EL (cell line): ENCODE results near the gene DHRS7B.
"Not testable (repeated sequence)": the region's sequence is repeated elsewhere in the genome, so short reads cannot be mapped to it uniquely, and the experiment has no call there.

Source experiments
- DNase-seq: peaks from one replicate; pipeline ENCODE4 v3.0.0-alpha.2; 2016

Gene DHRS7B

DNA sequence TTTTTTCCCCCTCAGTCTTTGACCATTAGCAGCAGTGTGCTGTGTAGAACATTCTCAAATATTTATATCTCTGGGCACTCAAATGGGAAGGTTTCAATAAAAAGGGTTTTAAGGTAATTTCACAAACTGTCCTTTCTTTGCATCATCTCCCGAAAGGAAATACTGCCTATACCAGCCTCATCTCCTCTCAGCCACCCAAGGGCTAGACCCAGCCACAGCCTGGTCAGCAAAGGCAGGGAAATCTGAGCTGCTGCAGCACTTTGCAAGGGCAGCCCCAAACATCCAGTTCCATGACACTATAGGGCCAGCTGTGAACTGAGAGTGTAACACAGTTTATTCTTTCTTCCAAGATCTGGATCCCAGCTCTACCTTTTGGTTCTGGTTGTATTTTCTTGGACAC, 58.3 kb downstream of the DHRS7B start:
- no peak for DNase-seq

DNA sequence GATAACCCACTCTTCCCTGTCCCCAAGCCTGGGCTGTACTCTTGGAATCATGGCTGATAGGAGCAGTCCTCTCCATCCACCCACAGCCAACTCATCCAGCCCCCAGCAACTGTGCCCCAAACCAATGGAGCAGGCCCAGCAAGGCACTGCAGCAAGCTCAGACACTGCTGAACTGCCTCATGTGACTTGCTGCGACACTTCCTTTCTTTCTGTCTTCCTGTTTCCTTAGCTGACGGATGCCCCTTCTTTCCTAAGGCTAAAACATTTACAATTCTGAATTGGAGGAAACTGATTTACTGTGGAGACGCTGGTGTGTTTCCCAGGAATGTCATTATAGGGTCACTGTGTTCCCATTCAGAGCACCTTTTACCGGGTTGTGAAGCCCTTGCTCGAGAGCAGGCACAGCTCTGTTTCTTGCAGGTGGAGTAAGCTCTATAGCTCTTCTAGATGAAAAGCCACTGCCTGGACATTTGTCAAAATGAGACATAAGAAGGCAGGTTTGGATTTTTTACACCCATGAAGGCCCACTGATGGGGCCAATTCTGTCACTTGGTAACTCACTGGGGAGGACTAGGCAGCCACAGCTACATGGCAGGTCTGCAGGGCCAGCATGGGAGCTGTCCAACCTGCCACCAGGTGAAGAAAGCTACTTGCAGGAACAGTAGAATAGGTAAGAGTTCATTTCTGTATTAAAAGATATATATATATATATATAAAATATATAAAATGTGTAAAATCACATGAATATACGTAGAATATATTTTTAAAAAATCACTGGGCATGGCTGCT, 59.8 kb downstream of the DHRS7B start:
- no peak for DNase-seq

DNA sequence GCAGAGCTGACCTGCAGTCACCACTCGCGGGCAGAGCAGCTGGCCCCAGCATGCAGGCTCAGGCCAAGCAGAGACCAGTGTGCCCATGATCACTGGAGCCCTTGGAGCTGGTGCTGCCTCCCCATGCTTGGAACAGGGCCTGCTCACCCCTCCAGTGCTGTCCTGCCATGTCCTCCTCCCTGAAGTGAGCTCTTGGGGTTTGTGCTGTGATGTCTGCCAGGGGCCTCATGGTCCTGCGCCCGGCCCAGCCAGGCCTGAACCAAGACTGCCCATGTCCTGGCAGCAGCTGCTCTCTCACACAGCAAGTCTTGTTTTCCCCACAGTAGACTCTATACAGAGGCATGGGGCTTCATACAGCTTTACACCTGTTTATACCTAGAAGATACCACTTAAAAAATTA, 62.6 kb downstream of the DHRS7B start:
- DNase-seq, result no peak

DNA sequence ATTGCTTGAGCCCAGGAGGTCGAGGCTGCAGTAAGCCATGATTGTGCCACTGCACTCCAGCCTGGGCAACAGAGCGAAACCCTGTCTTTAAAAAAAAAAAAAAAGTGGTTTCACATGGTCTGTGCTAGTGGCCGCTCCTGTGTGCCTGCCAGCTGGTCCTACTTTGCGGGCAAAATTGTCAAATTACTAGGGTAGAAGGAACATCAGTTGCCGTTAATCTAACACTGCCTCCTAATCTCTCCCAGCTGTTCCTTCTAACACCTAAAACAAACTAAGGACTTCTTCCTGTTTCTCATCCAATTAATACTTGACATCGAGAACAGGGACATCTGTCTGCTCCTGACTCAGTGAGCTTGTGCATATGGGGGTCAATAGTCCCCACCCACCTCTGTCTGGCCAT, 63.3 kb downstream of the DHRS7B start:
- no peak for DNase-seq

DNA sequence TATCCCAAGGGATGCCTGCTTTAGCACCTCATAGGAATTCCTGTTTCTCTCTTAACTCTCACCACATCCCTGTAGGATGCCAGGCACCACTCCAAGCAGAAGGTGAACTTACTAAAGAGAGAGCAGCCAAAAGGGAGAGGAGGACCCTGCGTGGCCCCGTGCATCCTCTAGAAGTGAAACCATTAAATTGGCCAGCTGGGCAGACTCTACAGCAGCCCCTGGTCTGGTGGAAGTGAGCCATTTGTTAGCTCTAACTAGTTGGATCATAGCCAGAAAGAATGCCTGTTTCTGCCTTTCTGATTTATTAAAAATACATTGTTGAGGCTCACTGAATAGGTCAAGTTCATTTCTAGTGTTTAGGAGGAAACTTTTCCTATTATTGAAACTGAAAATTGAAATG, 64.9 kb downstream of the DHRS7B start:
- DNase-seq, result no peak

DNA sequence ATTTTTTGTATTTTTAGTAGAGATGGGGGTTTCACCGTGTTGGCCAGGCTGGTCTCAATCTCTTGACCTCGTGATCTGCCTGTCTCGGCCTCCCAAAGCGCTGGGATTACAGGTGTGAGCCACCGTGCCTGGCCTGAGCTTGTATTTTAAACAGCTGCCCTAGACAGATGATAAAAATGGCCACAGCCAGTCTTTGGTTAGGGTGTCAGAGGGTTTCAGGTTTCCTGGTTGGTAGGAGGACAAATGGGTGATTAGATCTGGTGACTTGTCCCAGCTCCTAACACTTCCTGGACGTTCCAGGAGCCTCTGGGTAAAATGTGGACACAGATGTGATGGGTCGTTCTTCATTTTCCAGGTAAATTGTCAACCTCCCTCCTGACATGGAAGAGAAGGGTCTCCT, 65.7 kb downstream of the DHRS7B start:
- not testable (repeated sequence) for DNase-seq

DNA sequence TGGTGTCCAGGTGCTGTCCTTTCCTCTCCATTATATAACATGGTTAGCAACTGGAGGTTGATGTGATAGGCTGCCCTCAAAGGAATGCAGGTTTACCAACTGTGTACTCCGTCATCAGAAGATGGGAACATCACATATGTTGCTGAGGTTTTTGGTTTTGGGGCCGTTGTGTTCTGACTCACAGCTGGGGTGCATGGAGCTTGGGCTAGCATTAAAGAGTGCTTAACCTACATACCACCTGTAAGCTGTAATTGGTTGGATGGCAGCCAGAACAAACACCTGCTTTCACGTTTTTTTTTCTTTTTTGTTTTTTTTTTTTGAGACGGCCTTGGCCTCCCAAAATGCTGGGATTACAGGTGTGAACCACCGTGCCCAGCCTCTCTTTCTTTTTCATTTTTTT, 66.3 kb downstream of the DHRS7B start:
- no peak for DNase-seq

DNA sequence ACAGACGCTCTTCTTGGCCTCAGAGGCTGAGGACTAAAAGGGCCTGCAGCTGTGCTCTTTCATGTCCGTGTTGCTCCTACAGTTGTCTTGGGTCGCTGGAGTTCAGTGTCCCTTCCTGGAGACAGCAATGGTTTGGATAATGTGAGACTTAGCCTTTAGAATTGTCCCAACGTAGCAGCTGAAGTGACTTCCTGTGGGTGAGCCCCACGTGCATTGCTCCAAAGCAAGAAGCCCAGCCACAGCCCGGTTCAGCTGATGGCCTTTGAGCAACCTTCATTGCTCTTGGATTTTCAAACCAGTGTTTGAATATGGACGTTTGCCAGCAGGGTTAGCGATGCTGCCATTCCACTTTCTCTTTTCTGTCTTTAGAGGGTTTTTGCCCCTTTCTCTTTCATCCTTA, 67.5 kb downstream of the DHRS7B start:
- no peak for DNase-seq

DNA sequence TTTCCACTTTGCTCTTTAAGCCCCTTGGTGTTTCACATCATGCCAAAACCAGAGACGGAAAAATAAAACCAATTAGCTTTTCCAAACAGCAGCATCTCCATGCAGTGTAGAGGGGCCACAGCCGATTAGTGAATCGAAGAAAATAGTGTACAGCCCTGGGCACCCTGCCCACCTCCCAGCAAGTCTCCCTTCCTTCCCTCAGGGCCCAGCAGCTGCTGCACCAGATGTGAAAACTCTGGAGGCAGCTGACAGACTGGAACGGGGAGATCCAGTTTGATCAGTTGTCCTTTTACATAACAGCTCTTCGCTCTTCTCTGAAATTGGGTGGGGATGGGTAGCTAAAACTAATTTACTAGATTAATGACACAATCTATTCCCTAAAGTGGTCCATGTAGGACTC, 67.9 kb downstream of the DHRS7B start:
- DNase-seq, result peak; percentile 20

DNA sequence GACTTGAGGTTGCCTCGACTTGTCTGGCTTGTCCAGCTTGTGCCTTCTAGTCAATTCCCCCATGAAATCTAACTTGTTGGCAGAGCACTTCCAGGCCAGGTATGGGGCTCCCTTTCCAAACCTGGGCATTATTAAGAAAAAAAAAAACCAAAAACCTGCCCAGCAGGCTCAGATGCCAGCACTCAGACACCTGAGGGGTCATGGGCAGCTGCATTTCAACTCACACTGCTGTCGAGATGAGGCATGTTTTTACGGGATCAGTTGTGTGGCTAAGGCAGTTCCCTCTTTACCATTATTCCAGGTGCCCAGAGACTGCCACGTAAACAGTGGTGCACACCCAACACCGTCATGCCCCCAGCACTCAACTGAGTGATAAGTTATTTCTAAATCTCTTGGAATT, 69.4 kb downstream of the DHRS7B start:
- DNase-seq, result no peak

DNA sequence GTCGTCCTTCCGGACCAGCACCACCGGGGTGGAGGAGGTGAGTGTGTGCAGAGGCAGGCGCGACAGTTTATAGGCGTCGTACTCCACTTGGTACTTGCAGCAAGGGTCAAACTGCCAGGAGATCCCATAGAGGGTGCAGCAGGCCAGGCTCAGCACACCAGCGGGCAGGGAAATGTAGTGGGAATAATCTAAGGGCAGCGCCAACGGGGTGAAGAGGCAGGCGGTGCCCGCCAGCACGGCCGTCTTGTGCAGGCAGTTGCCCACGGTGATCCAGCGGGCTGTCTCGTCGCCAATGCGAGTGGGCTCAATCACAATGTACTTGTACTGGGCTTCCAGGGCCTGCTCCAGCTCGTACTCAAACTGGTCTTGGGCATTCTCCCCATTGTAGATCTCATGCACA, 71.6 kb downstream of the DHRS7B start:
- no peak for DNase-seq

DNA sequence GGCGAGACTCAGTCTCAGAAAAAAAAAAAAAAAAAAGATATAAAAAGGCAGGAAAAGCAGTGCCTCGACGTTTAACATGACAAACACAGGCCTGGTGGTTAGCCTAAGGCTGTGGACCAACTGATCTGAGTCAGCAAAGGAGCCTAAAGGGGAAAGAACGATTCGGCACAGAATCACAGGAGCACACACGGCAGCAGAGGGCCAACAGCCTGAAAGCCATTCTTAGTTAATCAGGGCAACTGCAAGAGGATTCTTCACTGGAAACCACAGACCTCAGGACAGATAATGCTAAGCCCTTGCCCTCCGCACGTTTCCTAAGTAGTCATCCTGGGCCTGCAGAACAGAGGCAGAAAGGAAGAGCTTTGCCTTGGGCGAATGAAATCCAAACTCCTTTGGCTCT, 72.5 kb downstream of the DHRS7B start:
- peak; percentile 92 for DNase-seq

DNA sequence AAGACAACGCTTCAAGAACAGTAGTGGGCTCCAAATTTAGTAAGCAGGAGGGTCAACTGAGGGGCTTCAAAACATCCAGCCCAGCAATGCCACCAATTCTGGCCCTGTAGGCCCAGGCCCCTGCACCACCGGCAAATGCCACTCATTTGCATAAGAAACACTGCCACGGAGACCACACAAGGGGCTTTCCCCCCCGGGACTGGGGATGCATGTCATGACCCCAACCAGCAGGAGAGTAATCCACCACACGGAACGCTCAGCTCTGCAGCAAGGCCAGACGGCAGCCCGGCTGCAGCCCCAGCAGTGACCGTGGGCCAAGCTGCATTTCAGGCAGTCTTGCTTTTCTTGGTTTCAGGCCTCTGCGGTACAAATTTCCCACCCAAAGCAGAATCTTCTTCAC, 73.1 kb downstream of the DHRS7B start:
- no peak for DNase-seq

DNA sequence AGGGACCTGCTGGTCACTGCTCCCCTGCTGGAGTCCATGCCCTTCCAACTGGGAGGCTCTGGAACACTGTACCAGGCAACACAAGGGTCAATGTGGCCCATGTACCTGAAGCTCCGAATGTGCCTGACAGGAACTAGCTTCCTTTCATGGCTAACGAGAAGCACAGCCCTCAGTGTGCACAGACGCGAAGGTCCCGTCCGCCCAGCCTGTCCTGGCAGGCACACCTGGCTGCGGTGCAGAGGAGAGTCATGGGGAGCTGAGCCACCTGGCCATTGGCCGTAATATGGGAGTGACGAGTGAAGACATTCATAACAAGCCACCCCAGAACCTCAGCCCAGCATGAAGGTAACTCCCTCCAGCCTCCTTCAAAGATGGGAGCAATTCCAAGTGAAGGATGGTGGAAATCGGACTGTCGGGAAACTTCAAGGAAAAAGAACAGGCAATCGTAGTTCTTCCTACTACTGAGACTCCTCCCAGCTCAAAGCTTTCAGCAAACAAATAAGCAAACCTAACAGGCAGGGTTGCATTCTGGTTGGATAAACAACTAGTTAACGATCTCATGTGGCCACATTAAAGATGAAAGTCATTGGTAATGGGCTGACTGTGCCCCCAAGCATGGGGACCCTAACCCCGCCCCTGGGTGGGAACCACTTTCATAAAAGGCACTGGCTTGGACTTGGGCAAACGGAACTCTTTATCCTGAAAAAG, 74.0 kb downstream of the DHRS7B start:
- no peak for DNase-seq

DNA sequence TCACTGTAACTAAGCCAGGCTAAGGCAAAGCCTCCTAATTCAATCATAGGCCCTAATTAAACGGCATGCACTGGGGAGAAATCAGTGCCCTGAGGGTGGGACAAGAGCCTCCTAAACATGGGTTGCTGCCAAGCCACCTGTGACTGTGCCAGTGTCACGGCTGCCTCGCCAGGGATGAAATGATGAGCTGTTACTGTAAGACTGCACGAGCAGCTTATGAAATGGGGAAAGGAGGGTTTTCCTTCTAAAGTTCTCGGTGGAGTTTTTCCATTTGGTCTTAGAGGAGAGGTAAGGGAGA, 74.5 kb downstream of the DHRS7B start:
- DNase-seq, result peak; percentile 63

DNA sequence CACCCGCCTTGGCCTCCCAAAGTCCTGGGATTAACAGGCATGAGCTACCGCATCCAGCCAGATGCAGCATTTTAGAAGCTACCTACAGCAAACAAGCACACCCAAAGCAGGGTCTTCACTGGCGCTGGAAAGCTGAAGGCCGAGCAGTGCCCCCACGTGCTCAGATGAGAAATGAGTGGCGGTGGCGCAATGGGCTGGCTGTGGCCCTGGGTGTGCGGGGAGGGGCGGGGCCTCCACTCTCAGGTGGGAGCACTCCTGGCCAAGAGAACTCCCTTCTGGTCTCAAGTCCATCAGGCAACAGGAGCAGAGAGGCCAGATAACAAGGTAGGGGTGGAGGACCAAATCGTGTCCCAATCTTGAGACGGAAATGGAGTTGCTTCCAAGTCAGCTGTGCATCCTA, 75.1 kb downstream of the DHRS7B start:
- no peak for DNase-seq

DNA sequence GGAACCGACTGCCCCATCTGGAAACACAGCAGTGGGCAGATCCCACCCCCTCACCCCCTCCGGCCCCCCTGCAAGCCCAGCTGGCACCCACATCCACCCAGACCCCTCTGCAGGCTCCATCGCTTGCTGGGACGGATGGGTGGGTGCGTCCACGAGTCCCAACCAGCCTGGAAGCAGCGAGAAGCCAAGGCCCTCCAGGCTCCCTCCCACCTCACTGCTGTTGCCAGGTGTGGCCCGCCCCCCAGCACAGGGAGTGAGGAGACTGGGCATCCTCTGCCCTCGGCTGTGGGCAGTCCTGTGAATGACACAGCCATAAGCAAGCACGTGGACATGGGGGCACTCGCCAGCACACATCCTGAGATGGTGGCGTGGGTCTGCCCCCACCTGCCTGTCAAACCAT, 75.7 kb downstream of the DHRS7B start:
- DNase-seq, result no peak

DNA sequence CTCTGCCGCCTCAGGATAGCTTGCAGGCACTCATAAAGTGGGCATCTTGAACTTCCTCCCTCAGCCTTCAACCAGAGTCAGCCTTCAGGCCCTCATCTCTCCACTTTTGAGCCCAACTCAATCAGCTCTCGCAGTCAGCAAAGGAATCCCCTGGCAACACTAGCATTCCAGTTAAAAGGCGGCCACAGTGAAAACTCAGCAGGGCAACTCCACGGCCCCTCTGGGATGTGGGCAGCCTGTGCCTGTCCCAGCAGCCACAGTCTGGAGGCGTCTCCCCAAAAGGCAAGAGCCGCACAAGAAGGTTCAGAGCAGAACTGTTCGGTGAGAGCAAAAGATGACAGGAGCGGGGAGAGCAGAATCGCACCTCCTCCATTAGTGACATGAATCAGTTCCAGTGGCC, 78.2 kb downstream of the DHRS7B start:
- DNase-seq, result no peak

DNA sequence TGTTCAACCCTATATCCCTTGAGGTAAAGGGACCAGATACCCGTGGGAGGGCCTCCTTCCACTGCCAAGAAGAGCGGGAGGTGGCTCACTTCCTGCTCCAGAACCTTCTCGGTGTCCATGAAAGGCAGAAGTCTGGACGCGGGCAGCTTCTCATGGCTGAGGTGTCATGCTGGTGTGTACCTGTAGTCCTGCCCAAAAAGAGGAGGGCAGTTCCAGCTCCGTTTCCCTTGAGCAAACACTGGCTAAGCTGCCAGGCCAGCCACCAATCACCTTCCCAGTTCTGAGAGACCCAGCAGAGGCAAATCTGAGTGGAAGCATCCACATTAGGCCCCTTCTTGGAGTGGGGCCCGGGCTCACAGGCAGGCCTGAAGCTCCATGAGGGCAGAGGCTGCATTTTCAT, 81.6 kb downstream of the DHRS7B start:
- DNase-seq, result no peak

DNA sequence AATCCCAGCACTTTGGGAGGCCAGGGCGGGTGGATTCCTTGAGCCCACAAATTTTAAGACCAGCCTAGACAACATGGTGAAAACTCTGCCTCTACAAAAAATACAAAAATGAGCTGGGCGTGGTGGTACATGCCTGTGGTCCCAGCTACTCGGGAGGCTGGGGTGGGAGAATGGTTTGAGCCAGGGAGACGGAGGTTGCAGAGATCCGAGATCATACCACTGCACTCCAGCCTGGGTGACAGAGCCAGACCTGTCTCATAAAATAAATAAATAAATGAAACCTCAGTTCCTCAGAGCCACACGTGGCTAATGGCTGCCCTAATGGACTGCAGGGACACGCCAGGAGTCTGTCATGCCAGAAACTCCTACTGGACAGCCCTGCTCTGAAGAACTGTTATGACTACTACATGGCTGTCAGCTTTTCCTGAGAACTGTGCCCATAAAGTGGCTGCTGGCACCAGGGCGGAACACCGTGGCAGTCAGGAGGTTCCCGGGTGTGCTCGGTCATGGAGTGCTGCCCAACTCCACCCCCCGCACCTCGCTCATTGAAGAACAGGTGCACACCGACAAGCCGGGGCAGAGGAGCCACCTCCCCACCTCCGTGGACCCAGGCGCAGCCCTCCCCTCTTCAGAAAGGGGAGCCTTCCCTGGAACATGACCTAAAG, 82.9 kb downstream of the DHRS7B start:
- DNase-seq, result no peak

DNA sequence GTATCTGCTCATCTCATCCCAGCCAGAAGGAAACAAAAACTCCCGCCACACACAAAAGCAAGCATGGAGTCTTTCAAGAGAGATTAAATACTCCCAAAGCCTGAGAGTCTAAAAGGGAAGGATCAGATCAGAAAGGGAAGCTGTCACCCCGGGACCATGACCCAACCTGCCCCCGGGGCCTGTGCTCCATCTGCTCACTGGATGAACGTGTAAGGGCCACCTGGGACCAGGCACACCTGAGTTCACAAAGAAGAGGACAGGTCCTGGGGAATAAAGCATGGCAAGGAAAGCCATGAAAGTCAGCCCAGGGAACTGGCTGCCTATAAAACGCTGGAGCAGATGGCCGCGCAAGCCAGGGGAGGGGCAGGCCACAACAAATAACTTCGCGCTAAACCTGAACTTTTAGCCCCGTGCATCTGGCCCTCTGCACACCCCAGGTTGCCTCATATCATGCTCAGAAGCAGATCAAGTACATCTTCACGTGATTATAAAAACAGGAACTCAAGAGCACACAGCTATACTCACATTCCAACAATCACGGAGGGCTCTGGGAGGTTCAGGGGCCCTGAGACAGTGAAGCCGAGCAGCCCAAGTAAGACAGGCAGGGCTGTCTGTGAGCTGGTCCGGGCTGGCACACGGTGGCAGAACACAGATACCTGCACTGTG, 83.8 kb downstream of the DHRS7B start:
- no peak for DNase-seq

DNA sequence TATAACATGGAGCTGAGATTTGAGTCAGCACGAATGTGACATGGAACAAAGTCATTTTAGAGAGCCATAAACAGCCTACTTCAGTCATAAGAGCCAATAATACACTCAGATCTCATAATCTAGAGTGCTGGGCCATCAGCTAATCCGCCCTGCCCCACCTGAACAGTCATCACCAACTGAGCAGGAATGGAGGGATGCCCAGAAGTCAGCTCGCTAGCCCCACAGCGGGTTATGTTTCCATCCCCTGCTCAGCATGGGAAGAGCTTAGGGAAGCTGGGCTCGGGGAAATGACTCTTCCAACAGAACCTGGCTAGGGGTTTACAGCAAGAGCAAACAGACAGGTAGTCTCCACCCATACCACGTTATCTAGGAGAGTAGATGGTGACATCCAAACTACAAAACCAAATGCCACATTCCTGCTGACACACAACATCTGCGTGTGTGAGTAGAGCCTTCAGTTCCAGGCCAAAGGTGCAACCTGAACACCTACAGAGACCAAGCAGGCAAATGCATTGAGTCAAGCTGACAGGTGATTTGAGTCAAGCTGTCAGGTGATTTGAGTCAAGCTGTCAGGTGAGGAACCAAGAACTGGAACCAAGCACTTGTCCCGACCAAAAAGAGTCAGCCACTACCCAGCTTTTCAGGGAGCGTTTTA, 85.2 kb downstream of the DHRS7B start:
- DNase-seq, result no peak
